ENCODE results near the gene STAMBP.

STAMBP gene

DNA sequence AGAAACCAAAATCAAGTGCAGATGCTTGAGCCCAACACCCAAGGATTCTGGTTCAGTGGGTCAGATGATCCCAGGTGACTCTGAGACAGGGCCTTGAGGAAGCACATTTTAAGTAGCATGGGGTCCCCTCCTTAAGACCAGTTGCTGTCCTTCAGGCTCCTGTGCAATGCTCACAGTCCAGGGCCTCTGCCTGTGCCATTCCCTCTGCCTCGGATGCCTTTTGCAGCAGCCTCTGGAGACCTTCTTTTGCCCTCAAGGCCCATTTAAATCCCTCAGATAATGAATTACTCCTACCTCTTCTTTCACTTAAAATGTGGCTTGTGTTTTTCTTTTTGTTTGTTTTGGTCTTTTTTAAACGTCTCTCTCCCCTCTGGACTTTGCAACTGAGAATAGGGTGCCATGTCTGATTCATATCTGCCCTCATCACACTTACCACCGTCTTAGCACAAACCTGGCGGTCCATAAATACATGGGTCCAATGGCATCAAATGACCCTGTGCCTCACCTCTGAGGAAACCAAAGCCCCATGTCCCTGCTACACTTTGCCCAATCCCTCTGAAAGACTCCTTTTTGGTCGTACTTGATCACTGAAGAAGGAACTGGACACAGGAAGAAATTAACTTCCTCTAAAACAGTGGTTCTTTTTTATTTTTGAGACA is 78.2 kb downstream of the STAMBP start:
- no peak for DNase-seq

DNA sequence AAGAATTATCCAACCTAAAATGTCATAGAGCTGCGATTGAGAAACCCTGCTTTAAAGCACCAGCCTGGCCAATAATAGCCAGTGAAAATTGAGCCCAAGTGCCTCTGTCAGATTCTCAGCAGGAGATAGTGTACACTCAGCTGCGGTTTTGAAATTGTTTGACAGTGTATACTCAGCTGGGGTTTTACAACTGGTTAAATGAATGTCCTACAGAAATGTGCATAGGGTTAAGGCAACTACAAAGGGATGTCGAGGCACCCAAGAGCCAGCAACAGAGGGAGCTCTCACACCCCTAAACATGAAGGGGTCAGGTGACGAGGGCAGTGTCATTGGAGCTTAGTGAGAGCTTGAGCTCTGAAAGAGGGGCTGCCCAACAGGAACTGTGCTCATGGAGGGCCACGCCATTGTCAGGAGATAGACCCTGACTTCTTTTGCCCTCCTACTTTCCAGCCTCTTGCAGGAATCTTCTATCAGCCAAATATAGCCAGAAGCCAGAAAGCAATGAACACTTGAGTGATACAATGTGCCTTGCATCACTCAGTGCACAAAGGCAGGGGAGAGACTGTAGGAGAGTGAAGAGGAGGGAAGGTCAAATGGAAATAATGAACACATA is 79.2 kb downstream of the STAMBP start:
- DNase-seq = no peak

DNA sequence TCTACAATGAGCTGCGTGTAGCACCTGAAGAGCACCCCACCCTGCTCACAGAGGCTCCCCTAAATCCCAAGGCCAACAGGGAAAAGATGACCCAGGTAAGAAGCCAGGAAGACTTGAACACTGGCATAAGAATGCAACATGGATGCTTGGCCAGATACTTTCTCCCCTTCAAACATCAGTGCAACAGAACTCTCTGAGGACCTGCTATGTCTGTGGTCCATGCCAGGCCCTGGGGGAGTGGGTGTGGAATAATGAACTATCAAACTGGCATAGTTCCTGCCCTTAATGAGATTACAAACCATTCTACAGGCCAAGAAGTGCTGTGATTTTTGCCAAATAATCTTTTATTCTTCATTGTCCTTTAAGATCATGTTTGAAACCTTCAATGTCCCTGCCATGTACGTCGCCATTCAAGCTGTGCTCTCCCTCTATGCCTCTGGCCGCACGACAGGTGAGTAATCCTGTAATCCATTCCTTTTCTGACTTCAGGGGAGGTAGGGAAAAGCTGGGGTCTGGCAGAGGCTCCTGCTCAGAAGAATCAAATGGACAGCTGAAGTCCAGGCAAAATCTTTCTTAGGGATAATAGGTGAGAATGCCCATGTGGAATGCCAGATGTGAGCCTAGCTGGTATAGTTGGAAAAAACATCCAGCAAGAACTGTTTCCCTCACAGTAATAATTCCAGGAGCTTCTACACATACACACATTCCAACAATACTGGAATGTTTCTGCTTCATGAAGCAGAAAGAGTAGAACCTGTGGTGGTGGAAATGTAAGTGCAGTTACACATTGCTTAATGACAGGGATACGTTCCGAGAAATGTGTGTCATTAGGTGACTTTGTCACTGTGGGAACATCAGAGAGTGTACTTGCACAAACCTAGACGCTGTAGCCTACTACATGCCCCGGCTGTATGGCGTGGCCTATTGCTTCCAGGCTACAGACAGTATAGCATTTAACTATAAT is 80.2 kb downstream of the STAMBP start:
- no peak for DNase-seq

DNA sequence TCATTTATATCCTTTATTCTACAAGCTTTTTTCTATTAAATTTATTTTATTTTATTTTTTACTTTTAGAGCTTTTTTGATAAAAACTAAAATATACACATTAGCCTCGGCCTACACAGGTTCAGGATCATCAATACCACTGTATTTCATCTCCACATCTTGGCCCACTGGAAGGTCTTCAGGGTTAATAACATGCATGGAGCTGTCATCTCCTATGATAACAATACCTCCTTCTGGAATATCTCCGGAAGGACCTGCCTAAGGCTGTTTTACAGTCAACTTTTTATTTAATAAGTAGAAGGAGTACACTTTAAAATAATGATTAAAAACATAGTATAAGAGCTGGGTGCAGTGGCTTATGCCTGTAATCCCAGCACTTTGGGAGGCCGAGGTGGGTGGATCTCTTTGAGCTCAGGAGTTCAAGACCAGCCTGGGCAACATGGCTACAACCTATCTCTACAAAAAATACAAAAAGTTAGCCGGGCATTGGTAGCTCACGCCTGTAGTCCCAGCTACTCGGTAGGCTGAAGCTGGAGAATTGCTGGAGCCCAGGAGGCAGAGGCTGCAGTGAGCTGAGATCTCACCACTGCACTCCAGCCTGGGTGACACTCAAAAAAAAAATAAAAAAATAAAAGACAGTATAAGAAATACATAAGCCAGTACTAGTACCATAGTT is 82.2 kb downstream of the STAMBP start:
- no peak for DNase-seq

DNA sequence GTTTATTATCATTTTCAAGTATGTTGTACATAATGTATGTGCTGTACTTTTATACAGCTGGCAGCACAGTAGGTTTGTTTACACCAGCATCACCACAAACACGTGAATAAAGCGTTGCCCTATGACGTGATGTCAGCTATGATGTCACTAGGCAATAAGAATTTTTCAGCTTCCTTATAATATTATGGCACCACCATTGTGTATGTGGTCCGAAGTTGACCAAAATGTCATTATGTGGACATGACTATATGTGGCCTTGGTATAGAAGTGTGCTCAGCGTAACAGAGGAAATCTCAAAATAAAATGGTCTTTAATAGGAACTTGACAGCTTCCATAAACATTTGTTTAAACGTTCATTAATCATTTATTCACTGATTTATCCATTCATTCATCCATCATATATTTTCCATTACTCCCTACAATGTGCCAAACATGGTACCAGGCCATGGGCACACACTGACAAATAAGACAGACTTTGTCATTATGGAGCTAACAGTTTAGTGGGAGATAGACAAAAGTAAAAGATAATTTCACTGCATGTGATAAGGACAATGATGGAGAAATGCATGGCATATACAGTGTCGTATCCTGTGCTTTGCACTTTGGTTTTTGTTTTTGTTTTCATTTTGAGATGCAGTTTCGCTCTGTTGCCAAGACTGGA is 82.9 kb downstream of the STAMBP start:
- DNase-seq = no peak

DNA sequence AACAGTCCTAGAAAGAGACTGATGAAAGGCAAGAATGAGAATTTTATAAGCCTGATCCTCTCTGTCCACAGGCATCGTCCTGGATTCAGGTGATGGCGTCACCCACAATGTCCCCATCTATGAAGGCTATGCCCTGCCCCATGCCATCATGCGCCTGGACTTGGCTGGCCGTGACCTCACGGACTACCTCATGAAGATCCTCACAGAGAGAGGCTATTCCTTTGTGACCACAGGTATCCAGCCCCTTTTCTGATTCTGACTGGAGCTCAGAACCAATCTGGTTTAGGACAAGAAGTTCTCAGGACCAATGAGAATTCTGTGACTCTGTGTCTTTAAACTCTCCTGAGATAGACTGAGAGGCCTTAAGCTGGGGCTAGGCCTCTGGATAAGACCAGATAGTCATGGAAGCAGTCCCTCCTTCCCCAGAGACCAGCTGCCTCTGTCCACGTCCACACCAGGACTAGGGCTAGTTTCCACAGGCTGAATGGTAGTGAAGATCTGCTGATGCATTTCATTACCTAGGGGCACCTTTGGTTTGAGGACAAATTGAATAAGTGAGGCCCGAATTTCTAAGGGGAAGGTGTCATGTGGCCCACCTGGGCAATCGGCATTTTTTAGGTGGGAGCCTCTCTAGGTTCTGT is 84.8 kb downstream of the STAMBP start:
- no peak for DNase-seq

DNA sequence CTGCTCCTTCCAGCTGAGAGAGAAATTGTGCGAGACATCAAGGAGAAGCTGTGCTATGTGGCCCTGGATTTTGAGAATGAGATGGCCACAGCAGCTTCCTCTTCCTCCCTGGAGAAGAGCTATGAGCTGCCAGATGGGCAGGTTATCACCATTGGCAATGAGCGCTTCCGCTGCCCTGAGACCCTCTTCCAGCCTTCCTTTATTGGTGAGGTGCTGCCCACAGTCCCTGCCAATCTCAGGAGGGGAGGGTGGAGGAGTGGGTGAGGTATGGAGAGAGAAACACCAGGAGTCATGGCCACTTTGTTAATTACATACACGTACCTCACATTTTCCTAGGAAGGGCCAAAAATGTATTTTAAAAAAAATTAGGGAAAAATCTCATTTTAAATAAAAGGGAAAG is 85.9 kb downstream of the STAMBP start:
- no peak for DNase-seq

DNA sequence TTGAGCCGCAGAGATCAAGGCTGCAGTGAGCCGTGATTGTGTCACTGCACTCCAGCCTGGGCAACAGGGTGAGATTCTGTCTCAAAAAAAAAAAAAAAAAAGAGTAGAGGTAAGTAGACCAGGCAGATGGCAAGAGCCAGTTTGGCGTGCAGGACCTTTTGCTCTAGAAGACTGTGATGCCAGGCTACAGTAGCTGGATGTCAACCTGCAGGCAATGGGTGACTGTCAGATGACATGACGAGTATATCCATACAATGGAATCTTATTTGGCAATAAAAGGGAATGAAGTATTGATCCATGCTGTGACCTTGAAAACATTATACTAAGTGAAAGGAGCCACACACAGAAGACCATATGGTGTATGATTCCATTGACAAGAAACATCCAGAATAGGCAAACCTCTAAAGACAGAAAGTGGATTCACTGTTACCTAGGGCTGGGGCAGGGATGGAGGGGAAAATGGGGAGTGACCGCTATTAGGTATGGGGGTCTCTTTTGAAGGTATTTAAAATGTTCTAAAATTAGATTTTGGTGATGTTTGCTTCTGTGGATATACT is 86.8 kb downstream of the STAMBP start:
- DNase-seq = no peak

DNA sequence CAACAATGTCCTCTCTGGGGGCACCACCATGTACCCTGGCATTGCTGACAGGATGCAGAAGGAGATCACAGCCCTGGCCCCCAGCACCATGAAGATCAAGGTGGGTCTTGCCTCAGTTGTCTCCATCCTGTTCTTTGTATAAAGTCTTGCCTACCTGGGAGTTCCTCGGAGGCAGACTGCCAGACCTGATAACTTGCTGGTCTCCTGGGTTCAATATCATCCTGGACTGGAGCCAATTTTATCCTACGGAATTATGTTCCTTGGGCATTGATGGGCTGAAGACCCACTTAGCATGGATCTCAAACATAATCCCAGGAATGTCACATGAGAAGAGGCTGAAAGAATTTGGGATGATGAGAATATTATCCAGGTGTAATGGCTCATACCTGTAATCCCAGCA is 87.9 kb downstream of the STAMBP start:
- DNase-seq = no peak

DNA sequence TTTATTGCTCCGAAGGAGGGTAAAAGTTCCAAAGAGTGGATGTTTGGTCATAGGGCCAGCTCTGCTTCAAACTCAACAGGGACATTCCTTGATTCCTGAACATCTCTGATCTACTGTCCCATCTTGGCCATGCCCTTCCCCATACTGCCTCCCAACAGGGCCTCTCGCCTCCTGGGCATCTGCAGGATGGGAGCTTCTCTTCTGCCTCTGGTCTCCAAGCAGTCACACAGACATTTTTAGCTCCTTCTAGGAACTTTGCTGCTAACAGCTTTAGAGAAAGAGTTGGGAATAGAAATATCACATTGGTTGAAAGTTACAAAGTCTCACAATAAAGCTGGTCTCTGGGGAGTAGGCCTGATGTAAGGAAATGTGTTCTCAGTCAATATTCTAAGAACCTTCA is 88.5 kb downstream of the STAMBP start:
- DNase-seq = no peak

DNA sequence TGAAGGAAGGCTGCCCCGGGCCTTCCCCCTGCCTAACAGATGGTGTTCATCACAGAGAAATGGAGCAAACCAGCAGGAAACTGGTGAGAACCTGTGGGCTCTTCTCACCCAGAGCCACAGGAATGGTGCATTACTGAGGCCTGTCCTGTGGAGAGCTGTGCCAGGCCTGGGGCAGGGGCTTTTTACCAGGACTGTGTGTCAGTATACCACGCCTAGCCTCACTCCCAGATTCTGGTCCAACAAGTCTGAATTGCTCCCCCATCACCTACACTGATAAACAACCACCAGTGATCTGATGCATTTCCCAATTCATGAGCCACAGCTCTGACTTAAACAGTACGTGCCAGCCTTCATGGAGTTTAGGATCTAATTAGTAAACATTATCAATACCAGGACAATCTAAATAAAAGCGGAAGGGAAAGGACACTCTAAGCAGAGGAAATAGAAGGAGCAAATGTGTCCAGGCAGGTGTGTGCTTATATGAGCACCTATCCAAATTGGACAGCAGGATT is 89.0 kb downstream of the STAMBP start:
- DNase-seq = no peak

DNA sequence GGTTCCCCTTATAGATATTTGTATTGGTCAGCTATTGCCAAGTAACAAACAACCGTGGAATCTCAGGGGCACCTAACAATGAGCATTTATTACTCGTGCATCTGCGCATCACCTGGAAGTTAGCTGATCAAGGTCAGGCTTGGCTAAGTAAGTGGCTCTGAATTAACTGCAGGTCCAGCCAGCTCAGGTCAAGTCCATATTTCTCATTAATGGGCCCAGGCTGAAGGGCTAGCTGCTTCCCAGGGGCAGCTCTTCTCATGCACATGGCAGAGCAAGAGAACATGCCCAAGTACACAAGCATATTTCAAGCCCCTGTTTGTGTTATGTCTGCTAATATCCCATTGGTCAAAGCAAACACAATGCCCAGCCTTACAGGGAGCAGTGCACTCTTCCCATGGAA is 90.1 kb downstream of the STAMBP start:
- DNase-seq = no peak

DNA sequence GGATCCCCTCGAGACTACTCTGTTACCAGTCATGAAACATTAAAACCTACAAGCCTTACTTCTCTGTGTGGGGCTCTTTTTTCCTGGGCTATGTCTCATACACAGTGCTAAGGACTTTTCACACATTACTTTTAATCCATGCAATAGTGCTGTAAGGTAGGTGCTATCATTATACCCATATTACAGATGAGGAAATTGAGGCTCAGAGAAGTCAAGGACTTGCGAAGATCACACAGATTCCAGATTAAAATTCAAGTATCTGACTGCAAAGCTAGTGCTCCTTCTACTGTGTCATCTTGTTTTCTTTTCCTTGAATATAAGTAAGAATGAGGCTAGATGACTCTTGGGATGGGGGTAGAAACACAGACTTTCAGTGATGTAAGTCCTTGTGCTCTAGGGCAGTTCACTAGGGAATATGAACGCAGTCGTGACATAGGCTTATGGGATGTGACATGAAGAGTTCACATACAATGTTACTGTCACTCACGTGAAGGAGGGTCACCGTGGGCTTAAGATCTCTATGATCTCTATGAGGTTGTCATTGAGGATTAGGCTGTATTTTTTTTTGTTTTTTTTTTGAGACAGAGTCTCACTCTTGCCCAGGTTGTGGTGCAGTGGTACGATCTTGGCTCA is 91.0 kb downstream of the STAMBP start:
- no peak for DNase-seq

DNA sequence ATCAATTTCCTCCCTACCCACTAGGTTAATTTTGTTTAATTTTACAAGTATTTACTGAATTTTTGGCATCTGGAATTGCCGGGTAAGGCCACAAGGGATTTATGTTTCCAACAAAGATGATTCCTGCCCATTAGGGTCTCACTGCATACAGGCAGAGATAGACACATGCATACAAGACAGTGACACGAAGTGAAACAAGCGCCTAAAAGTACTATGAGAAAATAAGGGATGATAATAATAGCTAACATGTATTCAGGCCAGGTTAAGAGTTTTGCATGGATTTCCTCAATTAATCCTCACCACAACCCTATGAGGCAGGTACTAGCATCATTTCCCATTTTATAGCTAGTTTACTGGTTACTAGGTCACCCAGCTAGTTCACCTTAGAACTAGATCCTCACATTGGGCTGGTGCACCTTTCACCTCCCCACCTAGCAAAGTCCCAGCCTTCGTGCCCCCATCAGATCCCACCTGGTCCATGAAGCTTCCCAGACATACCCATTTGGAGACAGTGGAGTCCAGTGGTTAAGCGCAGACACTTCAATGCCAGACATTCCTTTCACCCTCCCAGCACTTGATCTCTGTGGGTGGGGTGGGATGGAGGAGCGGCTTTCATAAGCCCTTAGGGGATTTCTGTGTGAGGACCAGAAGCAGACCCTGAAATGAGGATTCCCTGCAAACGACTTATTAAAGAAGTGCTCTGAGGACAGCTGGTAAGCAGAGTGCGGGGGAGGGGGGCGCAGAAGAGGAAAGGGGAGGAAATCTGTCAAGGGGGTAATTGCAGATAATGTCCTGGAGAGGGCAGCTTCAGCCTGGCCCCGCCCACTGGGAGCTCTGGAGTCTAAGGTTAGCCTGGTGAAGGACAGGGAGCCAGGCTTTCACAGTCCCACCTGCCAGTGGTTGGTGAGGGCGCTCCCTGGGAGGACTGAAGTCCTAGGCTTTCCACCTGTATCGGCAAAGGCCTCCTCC is 92.1 kb downstream of the STAMBP start:
- DNase-seq = no peak

DNA sequence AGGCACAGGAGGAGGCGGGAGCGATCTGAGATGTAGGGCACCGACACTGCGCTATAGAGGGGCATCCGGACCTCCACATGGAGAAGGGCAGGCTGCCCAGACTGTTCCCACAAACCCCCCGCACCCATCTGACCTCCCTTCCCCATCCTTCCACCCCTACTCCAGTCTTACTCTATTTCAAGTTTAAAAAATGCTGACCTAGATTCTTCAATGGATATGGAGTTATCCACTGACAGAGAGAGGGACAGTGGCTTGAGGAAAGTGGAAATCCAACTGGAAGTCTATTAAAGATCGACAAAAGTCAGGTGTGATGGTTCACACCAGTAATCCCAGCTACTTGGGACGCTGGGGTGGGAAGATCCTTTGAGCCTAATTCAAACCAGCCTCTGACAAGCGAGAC is 92.8 kb downstream of the STAMBP start:
- no peak for DNase-seq

DNA sequence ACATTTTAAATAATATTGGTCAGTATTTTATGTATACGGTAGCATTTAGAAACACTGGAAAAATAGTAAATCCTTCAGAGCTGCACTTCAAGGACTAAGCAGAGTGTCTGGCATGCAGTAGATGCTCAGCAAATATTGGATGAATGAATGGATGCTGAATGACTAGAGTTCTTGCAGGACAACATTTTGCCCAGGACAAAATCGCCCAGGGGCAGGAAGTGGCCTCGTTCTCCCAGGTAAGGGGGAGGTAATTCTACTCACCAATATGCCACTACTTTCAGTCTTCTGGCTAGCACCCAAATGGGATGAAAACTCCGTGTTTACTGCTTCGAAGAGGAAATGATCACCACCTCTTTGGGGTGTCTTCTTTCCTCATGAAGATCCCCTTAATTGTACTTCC is 93.9 kb downstream of the STAMBP start:
- DNase-seq = no peak
